SK-N-SH (cell line): Measurements from ENCODE around the gene CASZ1.

Experiments used
- EP300 ChIP-seq, 2 experiments: IDR thresholded peaks; 2 replicates each; pipeline versions ENCODE4 v1.4.0 to v1.6.1; 2012; ENCODE audit warnings: borderline replicate concordance in 1 of 2, low read depth in 1 of 2, low read length in 1 of 2
- GABPA ChIP-seq: IDR thresholded peaks from 2 replicates; pipeline ENCODE4 v1.4.0; 2012; ENCODE audit warnings: low read depth, mild to moderate bottlenecking
- NRF1 ChIP-seq: IDR thresholded peaks from 2 replicates; pipeline ENCODE4 v1.6.1; 2012; ENCODE audit warnings: low read depth, mild to moderate bottlenecking, low read length
- SIN3A ChIP-seq: IDR thresholded peaks from 2 replicates; pipeline ENCODE4 v1.6.1; 2012; ENCODE audit warnings: low read depth, mild to moderate bottlenecking, low read length, moderate library complexity, borderline replicate concordance
- TF ChIP-seq, protein P1 (sequence below): fragments of 200-600 bp; sonication (generic); IDR thresholded peaks from 2 replicates; pipeline ENCODE4 v1.6.1; 2017; ENCODE audit warnings: antibody characterized with exemption, mild to moderate bottlenecking, moderate library complexity

- TF ChIP-seq EP300 (IDR thresholded peaks at IDR 0.05; ENCODE audit: borderline replicate concordance in 1 of 2, low read depth in 1 of 2, low read length in 1 of 2) (no peak), NRF1 (no peak), SIN3A (no peak), GABPA (no peak)
- TF ChIP-seq, protein P1, sequence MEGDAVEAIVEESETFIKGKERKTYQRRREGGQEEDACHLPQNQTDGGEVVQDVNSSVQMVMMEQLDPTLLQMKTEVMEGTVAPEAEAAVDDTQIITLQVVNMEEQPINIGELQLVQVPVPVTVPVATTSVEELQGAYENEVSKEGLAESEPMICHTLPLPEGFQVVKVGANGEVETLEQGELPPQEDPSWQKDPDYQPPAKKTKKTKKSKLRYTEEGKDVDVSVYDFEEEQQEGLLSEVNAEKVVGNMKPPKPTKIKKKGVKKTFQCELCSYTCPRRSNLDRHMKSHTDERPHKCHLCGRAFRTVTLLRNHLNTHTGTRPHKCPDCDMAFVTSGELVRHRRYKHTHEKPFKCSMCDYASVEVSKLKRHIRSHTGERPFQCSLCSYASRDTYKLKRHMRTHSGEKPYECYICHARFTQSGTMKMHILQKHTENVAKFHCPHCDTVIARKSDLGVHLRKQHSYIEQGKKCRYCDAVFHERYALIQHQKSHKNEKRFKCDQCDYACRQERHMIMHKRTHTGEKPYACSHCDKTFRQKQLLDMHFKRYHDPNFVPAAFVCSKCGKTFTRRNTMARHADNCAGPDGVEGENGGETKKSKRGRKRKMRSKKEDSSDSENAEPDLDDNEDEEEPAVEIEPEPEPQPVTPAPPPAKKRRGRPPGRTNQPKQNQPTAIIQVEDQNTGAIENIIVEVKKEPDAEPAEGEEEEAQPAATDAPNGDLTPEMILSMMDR = no peak
These were observed 135.0 kb downstream of the CASZ1 start for GRCh38 chr1:10661453-10661852.
